Measurements from ENCODE around the gene OR2T27. TPM values are rescaled to one million over a fixed set of nuclear protein-coding genes. Genes with fewer than 3 reads are reported as not detected.

Gene OR2T27
- total and polyA plus RNA-seq, 2 donors (not counting 3 experiments of a cell fraction or from before 2014, with no cell fraction given), result not detected

- no peaks in the 10 kb centered on the region for H4K20me1 ChIP-seq (replicated peaks; ENCODE audit: control insufficient read depth, extremely low read depth, insufficient read depth, low read length)
- FAIRE-seq, result no peak
- no peaks in the 10 kb centered on the region for H3K27me3 ChIP-seq (ENCODE audit: control insufficient read depth in 2 of 2, insufficient read depth in 2 of 2, low read length in 2 of 2)
- CTCF ChIA-PET, result interaction anchor here (1.5 to 2.4 kb wide), 2 partner anchors 188 to 202 kb away, joined by 3 to 6 read pairs; no protein-coding TSS in a partner anchor
- no peak overlapping the region for H3K27ac ChIP-seq (ENCODE audit: insufficient read depth, low read depth, low read length)
- intact Hi-C loops (cut with micrococcal nuclease) (no loop called here), dilution Hi-C loops (cut with MboI; ENCODE audit: extremely low pct_ligation_motif_present, low sequenced_read_pairs) (no loop called here)
- H3K4me1 ChIP-seq (ENCODE audit: control insufficient read depth, extremely low read depth, insufficient read depth, low read length), result no peaks in the 10 kb centered on the region
- POLR2A ChIA-PET, result no interaction called here
- H3K4me3 ChIP-seq (replicated peaks in 1 of 3; ENCODE audit: insufficient read depth in 1 of 3, low read depth in 1 of 3, low read length in 3 of 3), result no peak overlapping the region
- H3K9me3 ChIP-seq (replicated peaks; ENCODE audit: control insufficient read depth, insufficient read depth, low read length), result no peaks in the 10 kb centered on the region
- no peak overlapping the region for H3K4me2 ChIP-seq (ENCODE audit: insufficient read depth, low read length)
- no TSS peak for BruUV-seq (replicated peaks)
- no peaks in the 10 kb centered on the region for H3K9me1 ChIP-seq (replicated peaks; ENCODE audit: control insufficient read depth, extremely low read depth, insufficient read depth, low read length)
- H3K79me2 ChIP-seq (ENCODE audit: control insufficient read depth, insufficient read depth, low read length), result no peaks in the 10 kb centered on the region
- DNase-seq (ENCODE audit: low read depth, low spot score), result peak; percentile 36
- no peak for TF ChIP-seq MAX (IDR thresholded peaks at IDR 0.05; ENCODE audit: insufficient read depth, insufficient read length)
- TF ChIP-seq, protein P1, sequence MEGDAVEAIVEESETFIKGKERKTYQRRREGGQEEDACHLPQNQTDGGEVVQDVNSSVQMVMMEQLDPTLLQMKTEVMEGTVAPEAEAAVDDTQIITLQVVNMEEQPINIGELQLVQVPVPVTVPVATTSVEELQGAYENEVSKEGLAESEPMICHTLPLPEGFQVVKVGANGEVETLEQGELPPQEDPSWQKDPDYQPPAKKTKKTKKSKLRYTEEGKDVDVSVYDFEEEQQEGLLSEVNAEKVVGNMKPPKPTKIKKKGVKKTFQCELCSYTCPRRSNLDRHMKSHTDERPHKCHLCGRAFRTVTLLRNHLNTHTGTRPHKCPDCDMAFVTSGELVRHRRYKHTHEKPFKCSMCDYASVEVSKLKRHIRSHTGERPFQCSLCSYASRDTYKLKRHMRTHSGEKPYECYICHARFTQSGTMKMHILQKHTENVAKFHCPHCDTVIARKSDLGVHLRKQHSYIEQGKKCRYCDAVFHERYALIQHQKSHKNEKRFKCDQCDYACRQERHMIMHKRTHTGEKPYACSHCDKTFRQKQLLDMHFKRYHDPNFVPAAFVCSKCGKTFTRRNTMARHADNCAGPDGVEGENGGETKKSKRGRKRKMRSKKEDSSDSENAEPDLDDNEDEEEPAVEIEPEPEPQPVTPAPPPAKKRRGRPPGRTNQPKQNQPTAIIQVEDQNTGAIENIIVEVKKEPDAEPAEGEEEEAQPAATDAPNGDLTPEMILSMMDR (IDR thresholded peaks at IDR 0.05; ENCODE audit: extremely low read depth in 1 of 2, insufficient read depth in 1 of 2, low read depth in 1 of 2, low read length in 2 of 2), result peak; percentile 38 to 45
- no peaks in the 10 kb centered on the region for H3K36me3 ChIP-seq (ENCODE audit: control insufficient read depth in 2 of 2, extremely low read depth in 1 of 2, insufficient read depth in 2 of 2, low read length in 2 of 2)
- no peak overlapping the region for H2AFZ ChIP-seq (ENCODE audit: low read depth, low read length)
- H3K9ac ChIP-seq (replicated peaks; ENCODE audit: extremely low read depth, insufficient read depth, low read length), result no peak overlapping the region
Observed at GRCh38 chr1:248618878-248619277, 36.5 kb downstream of the OR2T27 start.

- Histone ChIP-seq H3K4me2 (ENCODE audit: insufficient read depth, low read length) (no peak overlapping the region), H3K4me3 (replicated peaks in 1 of 3; ENCODE audit: insufficient read depth in 1 of 3, low read depth in 1 of 3, low read length in 3 of 3) (no peak overlapping the region), H3K9ac (replicated peaks; ENCODE audit: extremely low read depth, insufficient read depth, low read length) (no peak overlapping the region), H3K79me2 (ENCODE audit: control insufficient read depth, insufficient read depth, low read length) (no peaks in the 10 kb centered on the region), H2AFZ (ENCODE audit: low read depth, low read length) (no peak overlapping the region), H3K27me3 (ENCODE audit: control insufficient read depth in 2 of 2, insufficient read depth in 2 of 2, low read length in 2 of 2) (no peaks in the 10 kb centered on the region), H4K20me1 (replicated peaks; ENCODE audit: control insufficient read depth, extremely low read depth, insufficient read depth, low read length) (no peaks in the 10 kb centered on the region), H3K36me3 (ENCODE audit: control insufficient read depth in 2 of 2, extremely low read depth in 1 of 2, insufficient read depth in 2 of 2, low read length in 2 of 2) (no peaks in the 10 kb centered on the region), H3K27ac (ENCODE audit: insufficient read depth, low read depth, low read length) (no peak overlapping the region), H3K9me1 (replicated peaks; ENCODE audit: control insufficient read depth, extremely low read depth, insufficient read depth, low read length) (no peaks in the 10 kb centered on the region), H3K4me1 (ENCODE audit: control insufficient read depth, extremely low read depth, insufficient read depth, low read length) (no peaks in the 10 kb centered on the region), H3K9me3 (replicated peaks; ENCODE audit: control insufficient read depth, insufficient read depth, low read length) (no peaks in the 10 kb centered on the region)
- intact Hi-C loops (cut with micrococcal nuclease), result no loop called here
- ChIA-PET CTCF (no interaction called here), POLR2A (no interaction called here)
- BruUV-seq (replicated peaks), result no TSS peak
- TF ChIP-seq, protein P1 (IDR thresholded peaks at IDR 0.05; ENCODE audit: extremely low read depth in 1 of 2, insufficient read depth in 1 of 2, low read depth in 1 of 2, low read length in 2 of 2), result no peak
- TF ChIP-seq EZH2 (IDR thresholded peaks at IDR 0.05; ENCODE audit: borderline replicate concordance, low read depth, low read length, severe bottlenecking), result no peak
- TF ChIP-seq GATA2 (IDR thresholded peaks at IDR 0.05; ENCODE audit: insufficient read depth, insufficient read length, low read depth, low read length), result no peak
- no peak for TF ChIP-seq JUN (IDR thresholded peaks at IDR 0.05; ENCODE audit: borderline replicate concordance, insufficient read depth, insufficient read length, low read depth)
- TF ChIP-seq POLR2A (IDR thresholded peaks at IDR 0.05; ENCODE audit: low read depth, low read length), result no peak
- TF ChIP-seq FOS (IDR thresholded peaks at IDR 0.05; ENCODE audit: borderline replicate concordance, insufficient read depth, low read length), result no peak
- TF ChIP-seq MAX (IDR thresholded peaks at IDR 0.05; ENCODE audit: insufficient read depth, insufficient read length), result no peak
- TF ChIP-seq MYC (IDR thresholded peaks at IDR 0.05; ENCODE audit: low read depth, low read length), result no peak
- TF ChIP-seq POLR2AphosphoS5 (IDR thresholded peaks at IDR 0.05; ENCODE audit: insufficient read depth, low read depth, low read length), result no peak
- FAIRE-seq (no peak), DNase-seq (ENCODE audit: low read depth, low spot score) (no peak)
- dilution Hi-C loops (cut with MboI; ENCODE audit: extremely low pct_ligation_motif_present, low sequenced_read_pairs), result no loop called here
Observed at GRCh38 chr1:248618119-248618518, 37.2 kb downstream of the OR2T27 start.
